GM12878 (cell line): Measurements from ENCODE around the gene LLCFC1. TPM values are rescaled to one million over a fixed set of nuclear protein-coding genes. Genes with fewer than 3 reads are reported as not detected.

Experiments used
- ATAC-seq: fragments of 200-7000 bp; cut with Tn5 transposase; 3 replicates; pipeline ENCODE4 v1.9.1; 2020; ENCODE audit warnings: mild to moderate bottlenecking, moderate library complexity
- BruUV-seq: library from RNA; stranded (reverse); fragments of 400-500 nt; replicated peaks from 2 replicates; lab custom pipeline; 2021; lab: Mats Ljungman, UMichigan
- CTCF ChIA-PET: fragments of 300-600 bp; sonication (Branson Sonifier 250); formaldehyde crosslinking; extraction: SDS; loops from one replicate; lab custom pipeline; 2021; ENCODE audit warnings: inconsistent platforms; lab: Yijun Ruan, JAX
- POLR2A ChIA-PET: fragments of 350-600 bp; formaldehyde crosslinking; extraction: SDS; loops from one replicate; lab custom pipeline; 2021; ENCODE audit warnings: inconsistent platforms; lab: Charles Lee
- RAD21 ChIA-PET: fragments of 300-600 bp; sonication (Branson Sonifier 250); formaldehyde crosslinking; loops from one replicate; lab custom pipeline; 2023; ENCODE audit warnings: antibody characterized with exemption; ENCODE audit not compliant: unreplicated experiment; lab: Charles Lee
- SMC1A ChIA-PET: fragments of 300-600 bp; sonication (Branson Sonifier 250); formaldehyde crosslinking; loops from one replicate; lab custom pipeline; 2023; ENCODE audit not compliant: unreplicated experiment, uncharacterized antibody; lab: Charles Lee
- DNase-seq: peaks from one replicate; pipeline ENCODE4 v3.0.0-alpha.2; 2011; ENCODE audit warnings: low read depth, low spot score
- FAIRE-seq: peaks from 3 replicates; lab custom pipeline; 2011; peaks lifted over from hg19 to GRCh38; lab: Jason Lieb, UNC
- H2AFZ ChIP-seq: 2 replicates; pipeline ENCODE4 v1.6.0; 2011; ENCODE audit warnings: low read depth, low read length, control low read depth; ENCODE audit not compliant: control insufficient read depth
- H3K27ac ChIP-seq: 2 replicates; pipeline ENCODE4 v1.5.1; 2011; ENCODE audit warnings: control low read depth; ENCODE audit not compliant: control insufficient read depth, insufficient read depth
- H3K27me3 ChIP-seq, 2 experiments: replicated peaks in 1 of 2; 2 replicates each; pipeline versions ENCODE4 v1.6.0 to v1.6.1; 2011; ENCODE audit warnings: low read length in 1 of 2; ENCODE audit not compliant: control insufficient read depth in 2 of 2, insufficient read depth in 2 of 2
- H3K36me3 ChIP-seq, 2 experiments: 2 replicates each; pipeline ENCODE4 v1.5.1; 2011; ENCODE audit warnings: low read length in 1 of 2; ENCODE audit not compliant: control insufficient read depth in 2 of 2, insufficient read depth in 2 of 2
- H3K4me1 ChIP-seq: 2 replicates; pipeline ENCODE4 v1.6.1; 2011; ENCODE audit warnings: mild to moderate bottlenecking, low read length, moderate library complexity, mixed read lengths; ENCODE audit not compliant: control insufficient read depth, insufficient read depth
- H3K4me2 ChIP-seq: 2 replicates; pipeline ENCODE4 v1.6.0; 2011; ENCODE audit warnings: control low read depth; ENCODE audit not compliant: control insufficient read depth, insufficient read depth
- H3K4me3 ChIP-seq: fragments of 200-600 bp; sonication (generic); 2 replicates; pipeline ENCODE4 v1.5.1; 2016
- H3K79me2 ChIP-seq: 2 replicates; pipeline ENCODE4 v1.6.0; 2011; ENCODE audit warnings: low read length; ENCODE audit not compliant: control insufficient read depth, insufficient read depth
- H3K9ac ChIP-seq: 2 replicates; pipeline ENCODE4 v1.8.0; 2011; ENCODE audit warnings: low read length, control low read depth, mixed read lengths; ENCODE audit not compliant: control insufficient read depth, insufficient read depth
- H3K9me3 ChIP-seq: replicated peaks from 3 replicates; pipeline ENCODE4 v1.5.1; 2011; ENCODE audit warnings: mild to moderate bottlenecking, low read length; ENCODE audit not compliant: control insufficient read depth, insufficient read depth
- H4K20me1 ChIP-seq: 2 replicates; pipeline ENCODE4 v1.6.0; 2011; ENCODE audit not compliant: control insufficient read depth, insufficient read depth
- ASH2L ChIP-seq: fragments of 300-600, 200-600 bp; sonication (generic); IDR thresholded peaks from 2 replicates; pipeline ENCODE4 v1.6.1; 2017; ENCODE audit warnings: low read depth, mild to moderate bottlenecking, borderline replicate concordance
- BACH1 ChIP-seq: fragments of 450-650 bp; IDR thresholded peaks from 2 replicates; pipeline ENCODE4 v1.6.1; 2017; ENCODE audit warnings: mild to moderate bottlenecking, borderline replicate concordance
- CBX3 ChIP-seq: fragments of 200-600 bp; sonication (generic); IDR thresholded peaks from 2 replicates; pipeline ENCODE4 v1.6.1; 2016; ENCODE audit warnings: low read depth, borderline replicate concordance
- CHD2 ChIP-seq: IDR thresholded peaks from 2 replicates; pipeline ENCODE4 v1.6.1; 2011; ENCODE audit warnings: low read depth, low read length, improper control_type of control experiment, borderline replicate concordance
- CHD4 ChIP-seq: fragments of 200-600 bp; sonication (generic); IDR thresholded peaks from 2 replicates; pipeline ENCODE4 v1.6.1; 2016; ENCODE audit warnings: mild to moderate bottlenecking
- EP300 ChIP-seq, 2 experiments: fragments of 150-350 bp in 1 of 2; IDR thresholded peaks; 2 replicates each; pipeline ENCODE4 v1.6.1; 2011 to 2012; ENCODE audit warnings: low read depth in 2 of 2, low read length in 2 of 2, borderline replicate concordance in 1 of 2, improper control_type of control experiment in 1 of 2, inconsistent platforms in 1 of 2; ENCODE audit not compliant: control insufficient read depth in 1 of 2
- HDAC6 ChIP-seq: fragments of 200-600 bp; sonication (generic); IDR thresholded peaks from one replicate; pipeline ENCODE4 v1.8.0; 2017; ENCODE audit warnings: antibody characterized with exemption; ENCODE audit not compliant: unreplicated experiment
- LARP7 ChIP-seq: fragments of 450-650 bp; IDR thresholded peaks from 2 replicates; pipeline ENCODE4 v1.6.1; 2017; ENCODE audit warnings: mild to moderate bottlenecking
- NFIC ChIP-seq: IDR thresholded peaks from 2 replicates; pipeline ENCODE4 v1.6.1; 2012; ENCODE audit warnings: low read depth, mild to moderate bottlenecking, inconsistent platforms, low read length, moderate library complexity
- NRF1 ChIP-seq: conservative IDR thresholded peaks from 2 replicates; pipeline ENCODE4 v1.6.1; 2011; ENCODE audit warnings: mild to moderate bottlenecking, low read depth, low read length, improper control_type of control experiment
- PAX5 ChIP-seq: IDR thresholded peaks from 2 replicates; pipeline ENCODE4 v1.6.1; 2011; ENCODE audit warnings: low read depth, low read length, borderline replicate concordance
- PML ChIP-seq: IDR thresholded peaks from 2 replicates; pipeline ENCODE4 v1.6.1; 2012; ENCODE audit warnings: low read length, inconsistent platforms
- RBBP5 ChIP-seq: fragments of 200-600 bp; sonication (generic); conservative IDR thresholded peaks from 2 replicates; pipeline ENCODE4 v1.6.1; 2016
- RUNX3 ChIP-seq: IDR thresholded peaks from 2 replicates; pipeline ENCODE4 v1.6.1; 2012; ENCODE audit warnings: low read length, inconsistent platforms
- SIN3A ChIP-seq: IDR thresholded peaks from 2 replicates; pipeline ENCODE4 v1.6.1; 2012; ENCODE audit warnings: low read depth, low read length, improper control_type of control experiment
- WGBS: methylation state at CpG from one replicate; pipeline ENCODE4 v1.1.6; 2016; ENCODE audit warnings: low lambda C conversion rate; ENCODE audit not compliant: insufficient replicate concordance, insufficient coverage; ENCODE audit errors: missing lambda C conversion rate; 5-methylcytosine and 5-hydroxymethylcytosine counted together
- in situ Hi-C: fragments of 300-500 bp; cut with MboI; formaldehyde crosslinking; loops from 9 replicates; pipeline ENCODE4 v1.14.3; 2018; ENCODE audit warnings: mixed read lengths
- intact Hi-C: fragments of 100-400 bp; cut with micrococcal nuclease; formaldehyde crosslinking; loops from one replicate; pipeline ENCODE4 v1.14.2; 2022; ENCODE audit not compliant: unreplicated experiment
- polyA plus RNA-seq, 11 experiments: library from polyadenylated mRNA; depleted of rRNA in 4 of 11; unstranded in 6 of 11; stranded (reverse) in 5 of 11; fragments of >200 nt; fragmentation: Nextera tagmentation in 4 of 11; fragmentation: Illumina TruSeq in 1 of 11; extraction: Ambion mirVana in 4 of 11; extraction: Trizol in 1 of 11; gene quantifications; 1 replicate in 1 of 11; 2 replicates in 10 of 11; pipeline versions ENCODE4 v1.2.1 to v1.2.3, GENCODE V29; 2011 to 2016; ENCODE audit warnings: inconsistent platforms in 2 of 11, missing spikeins in 2 of 11, low read depth in 1 of 11
- total RNA-seq, 4 experiments: library from RNA; depleted of rRNA in 3 of 4; stranded (reverse); fragments of >200 nt in 3 of 4; fragmentation: Illumina TruSeq in 1 of 4; extraction: Trizol in 1 of 4; gene quantifications; 2 replicates each; pipeline versions ENCODE4 v1.2.1 to v1.2.3, GENCODE V29; 2013 to 2021
- TF ChIP-seq, protein P1 (sequence below): fragments of 450-650 bp; IDR thresholded peaks from 2 replicates; pipeline ENCODE4 v1.6.1; 2016; ENCODE audit warnings: mild to moderate bottlenecking, moderate library complexity, borderline replicate concordance

LLCFC1 gene
- total and polyA plus RNA-seq, 10 of the 15 experiments (the other 5 are each of a cell fraction or from before 2014, with no cell fraction given), result not detected

DNA sequence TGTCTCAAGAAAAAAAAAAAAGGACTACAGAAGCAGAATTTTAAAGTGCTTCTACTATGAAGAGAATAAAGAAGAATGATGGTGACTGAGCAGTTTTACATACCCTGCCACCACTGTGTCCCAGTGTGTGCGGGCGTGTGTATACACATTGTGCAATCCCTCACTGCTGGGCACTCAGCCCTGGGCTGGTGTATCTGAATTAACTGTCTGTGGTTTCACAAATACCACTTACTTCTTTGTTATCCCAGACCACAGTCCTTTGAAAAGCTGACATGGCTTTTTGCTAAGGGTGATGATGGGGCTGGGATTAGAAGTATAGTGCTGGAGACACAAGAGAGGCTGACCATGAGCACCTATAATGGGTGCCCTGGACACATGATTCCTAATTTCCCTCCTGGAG, 32.6 kb upstream of the LLCFC1 start (continued):
- TF ChIP-seq PAX5 (no peak), LARP7 (no peak), PML (no peak), CBX3 (no peak), ASH2L (no peak), EP300 (IDR thresholded peaks at IDR 0.05; ENCODE audit: borderline replicate concordance in 1 of 2, control insufficient read depth in 1 of 2, low read depth in 2 of 2, low read length in 2 of 2) (no peak), SIN3A (no peak), CHD2 (no peak)

GRCh38 chr7:142908290-142908689, 31.0 kb upstream of the LLCFC1 start:
- ChIA-PET SMC1A (no interaction called here), CTCF (no interaction called here)
- FAIRE-seq, result no peak
- Histone ChIP-seq H3K27ac (no peak overlapping the region), H4K20me1 (no peaks in the 10 kb centered on the region)
- TF ChIP-seq BACH1 (no peak), RUNX3 (no peak), NFIC (no peak), HDAC6 (no peak), SIN3A (no peak), RBBP5 (no peak), CHD4 (no peak), NRF1 (no peak)
- TF ChIP-seq, protein P1, sequence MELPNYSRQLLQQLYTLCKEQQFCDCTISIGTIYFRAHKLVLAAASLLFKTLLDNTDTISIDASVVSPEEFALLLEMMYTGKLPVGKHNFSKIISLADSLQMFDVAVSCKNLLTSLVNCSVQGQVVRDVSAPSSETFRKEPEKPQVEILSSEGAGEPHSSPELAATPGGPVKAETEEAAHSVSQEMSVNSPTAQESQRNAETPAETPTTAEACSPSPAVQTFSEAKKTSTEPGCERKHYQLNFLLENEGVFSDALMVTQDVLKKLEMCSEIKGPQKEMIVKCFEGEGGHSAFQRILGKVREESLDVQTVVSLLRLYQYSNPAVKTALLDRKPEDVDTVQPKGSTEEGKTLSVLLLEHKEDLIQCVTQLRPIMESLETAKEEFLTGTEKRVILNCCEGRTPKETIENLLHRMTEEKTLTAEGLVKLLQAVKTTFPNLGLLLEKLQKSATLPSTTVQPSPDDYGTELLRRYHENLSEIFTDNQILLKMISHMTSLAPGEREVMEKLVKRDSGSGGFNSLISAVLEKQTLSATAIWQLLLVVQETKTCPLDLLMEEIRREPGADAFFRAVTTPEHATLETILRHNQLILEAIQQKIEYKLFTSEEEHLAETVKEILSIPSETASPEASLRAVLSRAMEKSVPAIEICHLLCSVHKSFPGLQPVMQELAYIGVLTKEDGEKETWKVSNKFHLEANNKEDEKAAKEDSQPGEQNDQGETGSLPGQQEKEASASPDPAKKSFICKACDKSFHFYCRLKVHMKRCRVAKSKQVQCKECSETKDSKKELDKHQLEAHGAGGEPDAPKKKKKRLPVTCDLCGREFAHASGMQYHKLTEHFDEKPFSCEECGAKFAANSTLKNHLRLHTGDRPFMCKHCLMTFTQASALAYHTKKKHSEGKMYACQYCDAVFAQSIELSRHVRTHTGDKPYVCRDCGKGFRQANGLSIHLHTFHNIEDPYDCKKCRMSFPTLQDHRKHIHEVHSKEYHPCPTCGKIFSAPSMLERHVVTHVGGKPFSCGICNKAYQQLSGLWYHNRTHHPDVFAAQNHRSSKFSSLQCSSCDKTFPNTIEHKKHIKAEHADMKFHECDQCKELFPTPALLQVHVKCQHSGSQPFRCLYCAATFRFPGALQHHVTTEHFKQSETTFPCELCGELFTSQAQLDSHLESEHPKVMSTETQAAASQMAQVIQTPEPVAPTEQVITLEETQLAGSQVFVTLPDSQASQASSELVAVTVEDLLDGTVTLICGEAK, result no peak
- TF ChIP-seq, all 136 proteins: peak for 0
- Histone ChIP-seq H3K27me3 (peaks cover 0 to 2% of the 10 kb centered on the region in 2 experiments; a peak in 2 of 4 replicates), H3K36me3 (no peaks in the 10 kb centered on the region), H2AFZ (no peak overlapping the region), H3K4me1 (no peaks in the 10 kb centered on the region), H3K79me2 (no peaks in the 10 kb centered on the region), H3K4me2 (no peak overlapping the region), H3K9ac (no peak overlapping the region), H3K9me3 (no peaks in the 10 kb centered on the region), H3K4me3 (no peak overlapping the region)
- intact Hi-C loops, result no loop called here
- ChIA-PET POLR2A (no interaction called here), RAD21 (no interaction called here)
- in situ Hi-C loops, result no loop called here
- BruUV-seq, result no TSS peak
- WGBS, result 76% methylated on average over 11 of the region's 11 CpGs
- no peak for ATAC-seq
- no peak for DNase-seq
